ENCODE measurements around the gene RANBP3L. TPM values are rescaled to one million over a fixed set of nuclear protein-coding genes. Genes with fewer than 3 reads are reported as not detected.

RANBP3L gene
- total RNA-seq, 3 donors from 2014 or later: 0.29 to 2.8 TPM; not detected in 1

- H3K4me3 ChIP-seq: no peak overlapping the region
- peak in 2 of 3 donors; percentile 46 to 50 for DNase-seq
- TF ChIP-seq, protein P1, sequence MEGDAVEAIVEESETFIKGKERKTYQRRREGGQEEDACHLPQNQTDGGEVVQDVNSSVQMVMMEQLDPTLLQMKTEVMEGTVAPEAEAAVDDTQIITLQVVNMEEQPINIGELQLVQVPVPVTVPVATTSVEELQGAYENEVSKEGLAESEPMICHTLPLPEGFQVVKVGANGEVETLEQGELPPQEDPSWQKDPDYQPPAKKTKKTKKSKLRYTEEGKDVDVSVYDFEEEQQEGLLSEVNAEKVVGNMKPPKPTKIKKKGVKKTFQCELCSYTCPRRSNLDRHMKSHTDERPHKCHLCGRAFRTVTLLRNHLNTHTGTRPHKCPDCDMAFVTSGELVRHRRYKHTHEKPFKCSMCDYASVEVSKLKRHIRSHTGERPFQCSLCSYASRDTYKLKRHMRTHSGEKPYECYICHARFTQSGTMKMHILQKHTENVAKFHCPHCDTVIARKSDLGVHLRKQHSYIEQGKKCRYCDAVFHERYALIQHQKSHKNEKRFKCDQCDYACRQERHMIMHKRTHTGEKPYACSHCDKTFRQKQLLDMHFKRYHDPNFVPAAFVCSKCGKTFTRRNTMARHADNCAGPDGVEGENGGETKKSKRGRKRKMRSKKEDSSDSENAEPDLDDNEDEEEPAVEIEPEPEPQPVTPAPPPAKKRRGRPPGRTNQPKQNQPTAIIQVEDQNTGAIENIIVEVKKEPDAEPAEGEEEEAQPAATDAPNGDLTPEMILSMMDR (IDR thresholded peaks at IDR 0.05): no peak
These were observed 4.0 kb upstream of the RANBP3L start for GRCh38 chr5:36305571-36306326.

GRCh38 chr5:36304095-36304805 is 2.5 kb upstream of the RANBP3L start:
- H3K4me1 ChIP-seq (ENCODE audit: low read depth): peaks cover 7% of the 10 kb centered on the region
- ATAC-seq: no peak
- no peak overlapping the region for H3K4me3 ChIP-seq
- no peaks in the 10 kb centered on the region for H3K9me3 ChIP-seq
- intact Hi-C loops (cut with DNase I, micrococcal nuclease): no loop called here
- H3K36me3 ChIP-seq (ENCODE audit: low read depth): no peaks in the 10 kb centered on the region
- no peak for DNase-seq
- TF ChIP-seq, protein P1 (IDR thresholded peaks at IDR 0.05): no peak

More at GRCh38 chr5:36305571-36306326, 4.0 kb upstream of the RANBP3L start:
- peak; percentile 69 for ATAC-seq
- H3K4me1 ChIP-seq (ENCODE audit: low read depth): peaks cover 7% of the 10 kb centered on the region
- H3K9me3 ChIP-seq: no peaks in the 10 kb centered on the region
- intact Hi-C loops (cut with DNase I, micrococcal nuclease): no loop called here
- H3K36me3 ChIP-seq (ENCODE audit: low read depth): no peaks in the 10 kb centered on the region

GRCh38 chr5:36300927-36301540 is 668 bp downstream of the RANBP3L start:
- no peaks in the 10 kb centered on the region for H3K36me3 ChIP-seq (ENCODE audit: low read depth)
- H3K4me1 ChIP-seq (ENCODE audit: low read depth): peaks cover 7% of the 10 kb centered on the region
- ATAC-seq: peak; percentile 51
- TF ChIP-seq, protein P1 (IDR thresholded peaks at IDR 0.05): no peak
- intact Hi-C loops (cut with DNase I, micrococcal nuclease): no loop called here
- no peaks in the 10 kb centered on the region for H3K9me3 ChIP-seq
- DNase-seq: no peak
- no peak overlapping the region for H3K4me3 ChIP-seq

DNA sequence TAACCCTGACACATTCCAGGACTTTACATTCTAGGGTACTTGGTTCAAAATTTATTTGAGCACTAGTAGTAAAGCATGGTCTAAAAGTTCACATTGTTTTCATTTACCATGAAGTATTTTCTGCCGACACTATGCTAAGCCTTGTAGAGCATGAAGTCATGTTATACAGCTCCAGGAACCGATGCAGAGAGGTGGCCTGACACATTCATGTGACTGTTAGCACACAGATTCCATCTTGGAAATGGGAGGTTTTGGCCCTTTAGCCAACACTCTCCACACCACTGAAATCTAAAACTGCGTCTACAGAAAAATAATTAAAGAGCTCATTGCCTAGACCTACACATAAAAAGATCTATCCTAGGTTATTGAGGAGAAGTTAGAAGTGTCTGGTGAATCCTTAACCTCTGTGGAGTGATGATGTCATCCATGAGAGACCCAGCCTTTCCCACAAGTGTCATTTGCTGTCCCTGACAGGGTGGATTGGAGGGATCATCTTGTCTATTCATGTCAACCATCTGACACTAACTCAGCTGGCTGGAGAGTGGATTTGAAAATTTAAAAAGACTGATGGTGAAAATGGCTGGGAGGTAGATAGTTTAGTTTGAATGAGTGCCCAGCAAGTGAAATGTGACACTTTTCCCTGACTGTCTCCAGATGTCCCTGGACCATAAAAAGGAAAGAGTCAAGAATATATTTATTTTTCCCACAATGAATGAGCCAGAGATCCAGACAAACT is 1.3 kb downstream of the RANBP3L start:
- Histone ChIP-seq H3K4me3 (no peak overlapping the region), H3K4me1 (ENCODE audit: low read depth) (peaks cover 7% of the 10 kb centered on the region), H3K9me3 (no peaks in the 10 kb centered on the region), H3K36me3 (ENCODE audit: low read depth) (no peaks in the 10 kb centered on the region)
- ATAC-seq: no peak
- intact Hi-C loops (cut with DNase I, micrococcal nuclease): no loop called here
- no peak for DNase-seq
- TF ChIP-seq, protein P1 (IDR thresholded peaks at IDR 0.05): no peak

GRCh38 chr5:36298552-36298951 is 3.1 kb downstream of the RANBP3L start:
- no peak for ATAC-seq
- no peak for DNase-seq
- Histone ChIP-seq H3K4me1 (ENCODE audit: low read depth) (peaks cover 7% of the 10 kb centered on the region), H3K9me3 (no peaks in the 10 kb centered on the region), H3K36me3 (ENCODE audit: low read depth) (no peaks in the 10 kb centered on the region), H3K4me3 (no peak overlapping the region)
- TF ChIP-seq, protein P1 (IDR thresholded peaks at IDR 0.05): no peak
- intact Hi-C loops (cut with DNase I, micrococcal nuclease): no loop called here

Data from mucosa of descending colon (tissue), 3 donors.